C4-2B (cell line): ENCODE measurements around the gene MYEF2.
A peak's percentile ranks its signal among the peaks of the same experiment; 100 is the strongest.

ENCODE experiments used
- H3K27ac ChIP-seq: fragments of 450-650 bp; 2 replicates; pipeline ENCODE4 v1.5.1; 2017
- ZFX ChIP-seq: fragments of 450-650 bp; IDR thresholded peaks from 2 replicates; pipeline ENCODE4 v1.6.1; 2017
- TF ChIP-seq, protein P1 (sequence below): fragments of 450-650 bp; conservative IDR thresholded peaks from 2 replicates; pipeline ENCODE4 v1.5.1; 2017; ENCODE audit warnings: mild to moderate bottlenecking

Gene MYEF2

GRCh38 chr15:48103647-48104046 is 74.4 kb downstream of the MYEF2 start:
- H3K27ac ChIP-seq: no peak overlapping the region
- TF ChIP-seq, protein P1, sequence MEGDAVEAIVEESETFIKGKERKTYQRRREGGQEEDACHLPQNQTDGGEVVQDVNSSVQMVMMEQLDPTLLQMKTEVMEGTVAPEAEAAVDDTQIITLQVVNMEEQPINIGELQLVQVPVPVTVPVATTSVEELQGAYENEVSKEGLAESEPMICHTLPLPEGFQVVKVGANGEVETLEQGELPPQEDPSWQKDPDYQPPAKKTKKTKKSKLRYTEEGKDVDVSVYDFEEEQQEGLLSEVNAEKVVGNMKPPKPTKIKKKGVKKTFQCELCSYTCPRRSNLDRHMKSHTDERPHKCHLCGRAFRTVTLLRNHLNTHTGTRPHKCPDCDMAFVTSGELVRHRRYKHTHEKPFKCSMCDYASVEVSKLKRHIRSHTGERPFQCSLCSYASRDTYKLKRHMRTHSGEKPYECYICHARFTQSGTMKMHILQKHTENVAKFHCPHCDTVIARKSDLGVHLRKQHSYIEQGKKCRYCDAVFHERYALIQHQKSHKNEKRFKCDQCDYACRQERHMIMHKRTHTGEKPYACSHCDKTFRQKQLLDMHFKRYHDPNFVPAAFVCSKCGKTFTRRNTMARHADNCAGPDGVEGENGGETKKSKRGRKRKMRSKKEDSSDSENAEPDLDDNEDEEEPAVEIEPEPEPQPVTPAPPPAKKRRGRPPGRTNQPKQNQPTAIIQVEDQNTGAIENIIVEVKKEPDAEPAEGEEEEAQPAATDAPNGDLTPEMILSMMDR: no peak
- no peak for TF ChIP-seq ZFX

GRCh38 chr15:48102167-48102566 is 75.9 kb downstream of the MYEF2 start:
- TF ChIP-seq, protein P1: no peak
- TF ChIP-seq ZFX: no peak

GRCh38 chr15:48101376-48101961 is 76.6 kb downstream of the MYEF2 start:
- TF ChIP-seq, protein P1: no peak
- no peak for TF ChIP-seq ZFX
- H3K27ac ChIP-seq: peak overlapping the region; percentile 53; the same call in 1 of the 2 replicates

More at GRCh38 chr15:48102167-48102566, 75.9 kb downstream of the MYEF2 start:
- H3K27ac ChIP-seq: no peak overlapping the region; the same call in 1 of the 2 replicates

GRCh38 chr15:48097264-48097663 is 80.8 kb downstream of the MYEF2 start:
- TF ChIP-seq, protein P1: no peak
- no peak for TF ChIP-seq ZFX
- H3K27ac ChIP-seq: no peak overlapping the region

- TF ChIP-seq, protein P1: no peak
- TF ChIP-seq ZFX: no peak
- no peak overlapping the region for H3K27ac ChIP-seq
These were observed 81.3 kb downstream of the MYEF2 start for GRCh38 chr15:48096813-48097212.

GRCh38 chr15:48096355-48096786 is 81.7 kb downstream of the MYEF2 start:
- TF ChIP-seq, protein P1: no peak
- H3K27ac ChIP-seq: no peak overlapping the region

GRCh38 chr15:48091522-48091921 is 86.6 kb downstream of the MYEF2 start:
- H3K27ac ChIP-seq: no peak overlapping the region
- TF ChIP-seq, protein P1: no peak
